Measurements from ENCODE around the gene ZBED6.
"Not testable (repeated sequence)": the region's sequence is repeated elsewhere in the genome, so short reads cannot be mapped to it uniquely, and the experiment has no call there.

Gene ZBED6

DNA sequence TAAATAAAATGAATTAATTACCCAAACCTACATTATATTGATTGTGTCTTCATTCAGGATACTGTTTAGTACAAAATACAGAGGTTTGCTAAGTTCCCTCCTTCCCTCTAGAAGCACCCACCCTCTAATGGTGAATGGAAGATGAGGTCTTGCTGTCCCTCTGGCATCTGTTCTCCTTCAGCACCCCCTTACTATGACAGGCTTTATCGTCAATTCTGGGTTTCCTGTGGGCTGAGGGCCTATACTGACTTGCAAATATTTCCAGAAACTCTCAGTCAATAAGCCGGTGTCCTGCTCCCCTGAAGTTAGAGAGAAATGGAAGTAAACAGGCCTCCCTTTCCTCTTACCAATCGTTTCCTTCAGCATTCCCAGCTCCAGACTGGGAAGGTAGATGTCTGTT lies 17.3 kb upstream of the ZBED6 start:
- DNase-seq (ENCODE audit: low read depth in 3 of 3, low spot score in 1 of 3) = no peak

DNA sequence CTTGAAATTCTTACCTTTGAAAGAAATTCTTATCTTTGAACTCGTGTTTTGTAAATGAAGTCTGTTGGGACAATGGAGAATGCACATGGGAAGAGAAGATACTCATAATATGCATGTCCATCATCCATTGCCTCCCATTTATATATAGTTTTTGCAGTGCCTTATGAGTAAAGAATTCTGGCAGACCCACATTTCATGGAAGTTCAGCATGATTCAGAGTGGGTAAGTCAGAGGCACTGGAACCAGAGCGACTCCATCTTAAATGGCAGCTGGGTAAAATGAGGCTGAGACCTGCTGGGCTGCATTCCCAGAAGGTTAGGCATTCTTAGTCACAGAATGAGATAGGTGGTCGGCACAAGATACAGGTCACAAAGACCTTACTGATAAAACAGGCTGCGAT lies 16.6 kb upstream of the ZBED6 start:
- no peak for DNase-seq (ENCODE audit: low read depth in 3 of 3, low spot score in 1 of 3)

DNA sequence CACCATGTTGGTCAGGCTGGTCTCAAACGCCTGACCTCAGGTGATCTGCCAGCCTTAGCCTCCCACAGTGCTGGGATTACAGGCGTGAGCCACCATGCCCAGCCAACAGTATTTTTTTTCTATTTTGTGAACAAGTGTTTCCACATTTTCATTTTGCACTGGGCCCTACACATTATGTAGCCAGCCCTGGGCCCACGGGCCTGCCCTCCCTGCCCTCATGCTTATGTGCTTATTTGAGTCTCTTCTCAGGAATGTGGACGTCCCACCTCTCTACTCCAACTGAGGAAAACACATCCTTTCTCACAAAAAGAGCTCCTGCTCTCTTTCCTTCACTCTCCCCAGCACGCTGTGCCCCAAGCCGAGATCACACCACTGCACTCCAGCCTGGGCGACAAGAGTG lies 13.5 kb upstream of the ZBED6 start:
- DNase-seq (ENCODE audit: low read depth in 3 of 3, low spot score in 1 of 3) = no peak

DNA sequence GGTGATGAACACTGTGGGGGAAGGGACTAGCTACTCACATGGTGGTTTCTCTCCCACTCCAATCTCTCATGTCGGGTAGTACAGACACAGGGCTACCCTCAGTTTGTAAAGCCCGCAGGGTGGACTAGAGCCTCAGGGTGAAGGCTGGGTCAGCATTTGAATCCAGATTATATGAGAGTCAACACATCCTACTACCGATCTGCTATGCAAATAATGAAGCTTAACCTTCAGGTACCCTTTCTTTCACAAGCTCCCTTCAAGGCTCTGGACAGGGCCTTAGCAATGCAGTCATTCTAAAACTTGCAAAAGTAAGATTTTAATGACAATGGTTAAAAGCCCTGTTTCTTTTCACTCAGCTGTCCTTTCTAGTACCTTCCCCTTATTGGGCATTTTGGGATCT lies 5.5 kb upstream of the ZBED6 start:
- DNase-seq (ENCODE audit: low read depth in 3 of 3, low spot score in 1 of 3) = no peak

GRCh38 chr1:203791498-203791897 lies 3.9 kb upstream of the ZBED6 start:
- DNase-seq (ENCODE audit: low read depth in 3 of 3, low spot score in 1 of 3) = no peak

GRCh38 chr1:203792486-203792885 lies 2.9 kb upstream of the ZBED6 start:
- DNase-seq (ENCODE audit: low read depth in 3 of 3, low spot score in 1 of 3) = no peak

- DNase-seq (ENCODE audit: low read depth in 3 of 3, low spot score in 1 of 3) = not testable (repeated sequence)
Observed at GRCh38 chr1:203793561-203793960, 1.9 kb upstream of the ZBED6 start.

DNA sequence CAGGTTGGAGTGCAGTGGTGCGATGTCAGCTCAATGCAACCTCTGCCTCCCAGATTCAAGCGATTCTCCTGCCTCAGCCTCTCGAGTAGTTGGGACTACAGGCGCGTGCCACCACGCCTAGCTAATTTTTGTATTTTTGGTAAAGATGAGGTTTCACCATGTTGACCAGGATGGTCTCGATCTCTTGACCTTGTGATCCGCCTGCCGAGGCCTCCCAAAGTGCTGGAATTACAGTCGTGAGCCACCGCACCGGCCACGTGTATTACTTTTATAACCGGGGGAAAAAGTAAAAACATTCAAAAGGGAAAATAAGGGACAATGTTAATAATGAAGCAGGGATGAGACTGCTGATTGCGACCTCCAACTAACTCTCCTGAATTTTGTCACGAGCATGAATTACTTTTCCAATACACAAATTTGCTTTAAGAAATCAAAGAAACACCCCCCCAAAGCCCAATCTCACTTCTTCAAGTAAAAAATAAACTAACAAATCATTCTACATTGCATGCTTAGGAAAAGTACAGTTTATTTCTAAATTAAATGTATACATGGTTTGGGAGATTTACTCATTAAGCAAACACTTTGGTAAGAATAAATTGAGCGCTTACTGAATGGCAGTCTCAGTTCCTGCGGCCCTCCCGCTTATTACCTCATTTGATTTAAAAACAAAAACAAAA lies 521 bp upstream of the ZBED6 start:
- DNase-seq (ENCODE audit: low read depth in 3 of 3, low spot score in 1 of 3) = no peak

- DNase-seq (ENCODE audit: low read depth in 3 of 3, low spot score in 1 of 3) = peak in 1 of 3 donors; percentile 2
Observed at GRCh38 chr1:203796236-203796605, 798 bp downstream of the ZBED6 start.

DNA sequence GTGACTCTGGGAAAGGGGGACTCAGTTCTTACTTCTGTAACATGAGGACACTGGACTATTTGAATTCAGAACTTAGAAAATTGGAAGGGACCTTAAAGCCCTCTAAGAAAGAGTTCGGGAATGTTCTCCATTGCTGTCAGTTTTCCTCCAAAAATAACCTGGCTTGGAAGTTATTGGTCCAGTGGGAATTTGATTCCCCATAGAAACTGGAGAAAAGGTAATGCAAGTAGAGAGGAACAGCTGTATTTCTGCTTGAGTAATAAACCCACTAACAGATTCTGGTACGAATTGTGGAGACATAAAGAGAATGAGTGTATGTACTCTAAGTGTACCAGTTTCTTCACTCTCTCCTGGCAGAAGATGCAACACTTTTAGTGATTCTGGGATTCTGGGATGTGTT lies 1.8 kb downstream of the ZBED6 start:
- no peak for DNase-seq (ENCODE audit: low read depth in 3 of 3, low spot score in 1 of 3)

- no peak for DNase-seq (ENCODE audit: low read depth in 3 of 3, low spot score in 1 of 3)
Observed at GRCh38 chr1:203797948-203798655, 2.7 kb downstream of the ZBED6 start.

- no peak for DNase-seq (ENCODE audit: low read depth in 3 of 3, low spot score in 1 of 3)
Observed at GRCh38 chr1:203799157-203799556, 3.7 kb downstream of the ZBED6 start.

DNA sequence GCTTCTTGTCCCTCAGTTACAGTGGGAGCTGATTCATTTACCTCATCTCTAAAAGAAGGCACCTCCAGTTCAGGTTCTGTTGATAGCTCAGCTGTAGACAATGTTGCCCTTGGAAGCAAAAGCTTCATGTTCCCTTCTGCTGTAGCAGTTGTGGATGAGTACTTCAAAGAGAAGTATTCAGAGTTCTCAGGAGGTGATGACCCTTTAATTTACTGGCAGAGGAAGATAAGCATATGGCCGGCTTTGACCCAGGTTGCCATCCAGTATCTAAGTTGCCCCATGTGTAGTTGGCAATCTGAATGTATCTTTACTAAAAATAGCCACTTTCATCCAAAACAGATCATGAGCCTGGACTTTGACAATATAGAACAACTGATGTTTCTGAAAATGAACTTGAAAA lies 4.5 kb downstream of the ZBED6 start:
- DNase-seq (ENCODE audit: low read depth in 3 of 3, low spot score in 1 of 3) = no peak

DNA sequence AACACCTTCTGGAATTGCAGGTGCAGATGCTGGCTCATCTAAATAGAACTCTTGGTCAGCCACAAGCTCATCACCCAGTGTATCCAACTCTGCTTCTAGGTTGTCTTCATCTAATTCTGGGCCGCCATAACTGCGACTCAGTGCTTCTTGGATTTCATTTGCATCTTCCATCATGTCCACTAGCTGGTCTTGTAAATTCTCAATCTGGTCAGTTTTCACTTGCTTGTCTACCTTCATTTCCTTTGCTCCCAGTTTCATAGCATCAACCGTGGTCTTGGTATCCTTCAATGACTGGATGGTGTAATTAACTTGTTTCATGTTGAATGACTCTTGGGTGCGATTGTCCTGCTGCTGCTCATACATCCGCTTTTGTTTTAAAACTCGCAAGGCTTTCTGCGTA lies 10.3 kb downstream of the ZBED6 start:
- DNase-seq (ENCODE audit: low read depth in 3 of 3, low spot score in 1 of 3) = no peak

- DNase-seq (ENCODE audit: low read depth in 3 of 3, low spot score in 1 of 3) = no peak
Observed at GRCh38 chr1:203807196-203807595, 11.8 kb downstream of the ZBED6 start.

GRCh38 chr1:203813581-203814341 lies 18.3 kb downstream of the ZBED6 start:
- DNase-seq (ENCODE audit: low read depth in 3 of 3, low spot score in 1 of 3) = no peak

- no peak for DNase-seq (ENCODE audit: low read depth in 3 of 3, low spot score in 1 of 3)
Observed at GRCh38 chr1:203818399-203818798, 23.0 kb downstream of the ZBED6 start.

GRCh38 chr1:203823306-203823705 lies 27.9 kb downstream of the ZBED6 start:
- no peak for DNase-seq (ENCODE audit: low read depth in 3 of 3, low spot score in 1 of 3)

GRCh38 chr1:203826175-203826574 lies 30.8 kb downstream of the ZBED6 start:
- no peak for DNase-seq (ENCODE audit: low read depth in 3 of 3, low spot score in 1 of 3)

- no peak for DNase-seq (ENCODE audit: low read depth in 3 of 3, low spot score in 1 of 3)
Observed at GRCh38 chr1:203828002-203828401, 32.6 kb downstream of the ZBED6 start.

- DNase-seq (ENCODE audit: low read depth in 3 of 3, low spot score in 1 of 3) = no peak
Observed at GRCh38 chr1:203828503-203828902, 33.1 kb downstream of the ZBED6 start.

- not testable (repeated sequence) for DNase-seq (ENCODE audit: low read depth in 3 of 3, low spot score in 1 of 3)
Observed at GRCh38 chr1:203829247-203829646, 33.8 kb downstream of the ZBED6 start.

All from stimulated activated CD4-positive, alpha-beta T cell treated with anti-CD3 and anti-CD28 coated beads, TNF-alpha, amount 100 ng/mL, for 1 hour (primary cell).